Posterior vena cava (tissue), 2 donors: ENCODE measurements around the gene OTOF. TPM values are rescaled to one million over a fixed set of nuclear protein-coding genes. Genes with fewer than 3 reads are reported as not detected.

ENCODE experiments used
- DNase-seq: peaks from one replicate; pipeline ENCODE4 v3.0.0-alpha.2; 2020; ENCODE audit warnings: low spot score
- intact Hi-C, 2 donors: fragments of 100-400 bp; cut with DNase I; formaldehyde crosslinking; loops; one replicate each; pipeline versions ENCODE4 v1.14.1 to v1.14.2; 2022 to 2023
- total RNA-seq, 2 donors: library from RNA; stranded (reverse); fragmentation: NEBNext Ultra II Directional; extraction: Animal tissue kit (Norgen Biotek cat#: 25700); gene quantifications; one replicate each; pipeline ENCODE4 v1.2.1, GENCODE V29; 2021
- donor health status: DM: yes; HTN: yes; CAD: no.
- donor health status: DM: yes; HTN: yes; CAD: no.

The OTOF gene
- total RNA-seq, 2 donors from 2014 or later, result 0.29 to 0.32 TPM

DNA sequence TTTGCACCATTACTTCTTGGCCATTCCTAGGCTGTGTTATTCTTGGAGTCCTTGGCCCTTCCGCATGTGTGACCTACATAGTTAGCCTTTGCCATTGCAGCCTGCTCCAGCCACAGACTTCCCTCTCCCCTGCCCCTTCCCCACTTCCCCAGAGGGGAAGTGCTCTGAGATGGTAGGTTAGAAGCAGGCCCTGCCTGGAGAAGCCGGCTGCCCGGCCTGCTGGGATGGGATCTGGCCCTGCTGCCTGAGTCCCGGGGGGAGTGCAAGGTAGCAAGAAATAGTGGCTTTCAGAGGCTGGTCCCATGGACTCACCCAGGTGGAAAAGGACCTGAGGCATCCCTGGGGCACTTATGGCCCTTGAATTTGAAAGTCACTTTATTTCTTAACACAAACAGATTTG is 28.4 kb upstream of the OTOF start:
- DNase-seq, result no peak
- intact Hi-C loops, result loop anchor here in 1 of 2 donors (5.0 kb wide), 1 partner anchor 1871 kb away; no protein-coding TSS in a partner anchor

DNA sequence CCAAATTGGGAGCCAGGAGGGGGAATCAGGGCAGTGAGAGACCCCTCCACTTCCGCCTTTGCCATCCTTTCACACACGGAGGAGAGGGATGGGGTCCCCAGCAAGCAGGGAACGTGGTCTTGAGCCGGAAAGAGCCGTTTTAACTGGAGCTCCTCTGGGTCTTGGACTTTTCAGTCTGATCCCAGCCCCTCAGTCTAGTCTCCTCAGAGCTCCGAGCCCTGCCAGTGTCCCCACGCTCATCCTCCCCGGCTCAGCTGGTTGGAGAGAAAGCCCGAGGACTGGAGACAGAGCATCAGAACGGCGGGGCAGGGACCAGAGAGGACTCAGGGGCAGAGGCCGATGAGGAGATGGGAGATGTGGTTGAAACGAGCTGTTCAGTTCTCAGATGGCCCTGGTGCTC is 26.1 kb upstream of the OTOF start:
- DNase-seq, result no peak
- intact Hi-C loops, result no loop called here

DNA sequence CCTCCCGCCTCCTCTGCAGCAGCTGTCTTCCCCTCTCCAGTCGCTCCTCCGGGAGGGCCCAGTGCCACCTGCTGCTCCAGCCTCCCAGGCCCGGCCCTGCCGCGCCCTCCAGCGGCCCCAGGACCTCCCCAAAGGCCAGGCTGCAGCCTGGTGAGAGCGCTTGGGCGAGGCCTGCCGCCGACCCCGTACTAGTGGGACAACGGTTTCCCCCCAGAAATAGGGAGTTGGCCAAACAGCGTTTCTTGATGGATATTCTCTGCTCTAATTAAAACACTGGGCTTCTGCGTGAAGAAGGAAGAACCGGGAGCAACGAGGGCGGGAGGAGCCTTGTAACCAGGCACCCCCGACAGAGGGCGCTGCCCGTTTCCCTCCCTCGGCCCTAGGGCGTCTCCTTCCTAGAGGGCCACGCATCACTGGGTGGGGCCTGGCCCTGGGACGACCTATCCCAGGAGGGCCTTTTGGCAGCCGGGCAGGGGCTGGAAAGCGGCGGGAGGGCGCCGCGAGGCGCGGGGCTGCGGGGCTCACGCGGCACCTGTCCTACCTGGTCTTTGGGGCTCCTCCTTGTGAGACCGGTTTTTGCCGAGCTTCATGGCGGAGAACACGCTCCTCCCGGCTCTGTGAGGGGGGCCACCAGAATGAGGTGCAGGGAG is 25.4 kb upstream of the OTOF start:
- intact Hi-C loops, result no loop called here
- DNase-seq, result peak; percentile 93

DNA sequence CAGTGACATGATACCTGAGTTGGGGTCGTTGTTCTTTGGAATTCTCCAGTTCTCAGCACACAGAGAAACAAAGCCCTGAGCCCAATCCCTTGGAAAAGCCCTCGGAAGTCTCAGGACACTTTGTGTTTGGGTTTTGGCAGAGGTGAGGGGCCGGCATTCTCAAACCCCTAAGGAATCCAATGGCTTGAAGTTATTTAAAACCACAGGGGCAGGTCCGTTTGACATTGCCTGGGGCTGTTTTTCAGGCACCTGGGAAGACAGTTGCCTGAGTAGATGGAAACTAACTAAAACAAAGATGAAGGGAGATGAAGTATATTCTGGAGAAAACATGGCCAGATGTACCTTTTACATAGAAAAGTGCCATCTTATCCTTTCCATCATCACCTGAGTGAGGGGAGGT is 22.5 kb upstream of the OTOF start:
- intact Hi-C loops, result no loop called here
- no peak for DNase-seq

DNA sequence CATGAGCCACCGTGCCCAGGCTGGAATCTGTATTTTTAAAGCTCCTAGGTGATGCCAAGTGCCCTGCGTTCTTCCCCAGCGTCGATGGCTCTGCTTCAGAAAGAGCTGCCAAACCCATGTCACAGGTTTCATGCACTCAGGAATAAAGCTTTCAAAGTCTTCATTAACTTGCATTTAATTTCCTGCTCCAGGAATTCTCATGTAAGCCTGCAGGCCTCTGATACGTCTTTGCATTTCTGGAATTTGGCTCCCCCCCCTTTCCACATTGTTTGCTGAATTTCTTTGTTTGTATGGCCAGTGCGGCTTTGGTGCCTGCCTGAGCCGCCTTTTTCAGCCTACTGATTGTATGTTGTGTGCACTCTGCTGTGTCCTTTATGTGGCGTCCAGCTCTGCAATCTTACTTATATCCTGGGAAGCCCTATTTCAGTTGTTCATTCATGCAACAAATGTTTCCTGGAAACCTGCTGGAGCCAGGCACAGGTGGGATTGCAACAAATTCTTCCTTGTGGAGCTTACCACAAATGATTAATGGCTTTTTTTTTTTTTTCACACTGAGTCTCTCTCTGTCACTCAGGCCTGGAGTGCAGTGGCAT is 17.9 kb upstream of the OTOF start:
- intact Hi-C loops, result loop anchor here in 1 of 2 donors (10.0 kb wide), 1 partner anchor 1559 kb away; no protein-coding TSS in a partner anchor
- DNase-seq, result no peak

DNA sequence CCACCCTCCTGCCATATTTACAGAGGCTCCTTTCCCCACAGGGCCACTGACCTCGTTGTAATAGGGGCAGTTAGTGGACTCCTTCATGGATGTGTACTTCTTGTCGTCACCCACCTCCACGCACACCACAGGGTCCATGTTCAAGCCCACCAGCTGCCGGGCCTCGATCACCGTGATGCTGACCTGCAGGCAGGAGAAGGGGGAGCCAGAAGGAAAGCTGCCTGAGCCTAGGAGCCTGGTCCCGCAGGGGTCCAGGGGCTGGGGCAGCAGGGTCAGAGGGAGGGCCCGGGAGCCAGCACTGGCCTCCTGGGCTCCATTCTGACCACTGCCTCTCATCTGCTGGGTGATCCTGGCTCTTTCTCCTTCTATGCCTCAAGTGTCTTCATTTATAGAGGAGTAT is 17.0 kb upstream of the OTOF start:
- intact Hi-C loops, result loop anchor here in 1 of 2 donors (10.0 kb wide), 1 partner anchor 1560 kb away; no protein-coding TSS in a partner anchor
- DNase-seq, result no peak

DNA sequence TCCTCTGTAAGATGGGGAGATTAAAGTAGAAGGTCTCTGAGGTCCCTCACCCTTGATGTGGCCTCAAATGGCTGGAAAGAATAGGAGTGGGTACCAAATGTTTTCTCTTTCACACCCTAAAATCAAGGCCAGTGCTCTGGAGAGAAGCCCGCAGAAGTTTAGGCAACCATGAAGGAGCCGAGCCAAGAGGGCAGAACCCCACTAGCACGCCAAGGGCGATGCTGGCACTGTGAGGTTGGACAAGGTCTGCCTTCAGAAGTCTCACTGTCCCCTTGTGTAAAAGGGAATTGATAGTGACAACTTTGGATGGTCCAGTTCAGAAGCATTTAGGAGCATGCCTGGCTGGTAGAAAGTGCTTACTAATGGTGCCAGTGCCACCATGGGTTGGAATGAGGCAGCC is 16.3 kb upstream of the OTOF start:
- no peak for DNase-seq
- intact Hi-C loops, result loop anchor here in 1 of 2 donors (10.0 kb wide), 1 partner anchor 1561 kb away; no protein-coding TSS in a partner anchor

DNA sequence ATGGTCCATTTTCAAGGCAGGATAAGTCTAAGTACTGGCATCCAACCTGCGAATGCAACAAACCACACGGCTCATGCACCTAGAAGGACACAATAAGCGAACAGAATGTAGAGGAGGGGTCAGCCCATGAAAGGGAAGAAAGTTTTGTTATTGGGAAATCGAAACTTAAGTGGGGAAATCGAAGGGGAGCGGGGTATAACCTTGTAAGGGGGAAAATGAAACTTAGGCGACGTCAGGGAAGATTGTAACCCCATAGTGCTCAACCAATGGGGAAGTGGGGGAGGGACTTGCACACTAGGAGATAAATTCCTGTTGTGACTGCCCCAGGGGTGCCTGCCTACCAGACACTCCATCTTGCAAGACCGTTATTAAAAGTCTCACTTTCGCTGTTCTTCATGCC is 15.6 kb upstream of the OTOF start:
- intact Hi-C loops, result loop anchor here in 1 of 2 donors (10.0 kb wide), 1 partner anchor 1561 kb away; no protein-coding TSS in a partner anchor
- no peak for DNase-seq

DNA sequence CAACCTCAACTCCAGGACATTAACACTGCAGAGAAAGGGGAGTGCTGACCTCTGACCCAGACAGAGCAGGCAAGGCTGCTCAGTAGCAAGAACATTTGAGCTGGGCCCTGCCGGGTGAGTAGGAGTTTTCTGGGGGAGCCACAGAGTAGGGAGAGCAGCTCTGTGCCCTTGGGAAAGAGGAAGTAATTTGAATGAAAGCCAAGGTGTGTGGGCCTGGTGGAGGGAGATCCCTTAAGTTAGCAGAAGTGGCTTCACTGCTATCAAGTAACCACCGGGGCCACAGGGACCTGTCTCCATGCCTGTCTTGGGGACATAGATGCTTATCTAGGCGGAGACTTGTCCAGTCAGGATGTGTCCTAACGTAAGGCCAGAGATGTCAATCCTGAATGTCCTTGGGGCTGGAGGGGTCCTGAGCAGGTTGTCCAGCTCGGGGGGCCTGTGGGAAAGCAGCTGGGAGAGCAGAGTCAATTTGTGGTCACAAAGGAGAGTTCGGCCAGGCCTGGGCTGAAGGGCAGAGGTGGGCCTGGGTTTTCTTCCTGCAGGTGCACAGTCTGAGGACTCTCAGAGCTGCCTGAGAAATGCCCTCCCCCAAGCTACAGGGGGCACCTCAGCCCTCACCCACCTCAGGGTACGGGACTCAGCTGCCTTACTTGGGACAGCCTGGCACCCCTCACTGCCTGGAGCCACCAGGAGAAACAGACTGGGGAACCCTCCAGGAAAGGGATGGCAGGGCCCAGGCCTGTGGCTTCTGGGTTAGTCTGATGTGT is 15.0 kb upstream of the OTOF start:
- DNase-seq, result no peak
- intact Hi-C loops, result loop anchor here in 1 of 2 donors (10.0 kb wide), 1 partner anchor 1562 kb away; no protein-coding TSS in a partner anchor

DNA sequence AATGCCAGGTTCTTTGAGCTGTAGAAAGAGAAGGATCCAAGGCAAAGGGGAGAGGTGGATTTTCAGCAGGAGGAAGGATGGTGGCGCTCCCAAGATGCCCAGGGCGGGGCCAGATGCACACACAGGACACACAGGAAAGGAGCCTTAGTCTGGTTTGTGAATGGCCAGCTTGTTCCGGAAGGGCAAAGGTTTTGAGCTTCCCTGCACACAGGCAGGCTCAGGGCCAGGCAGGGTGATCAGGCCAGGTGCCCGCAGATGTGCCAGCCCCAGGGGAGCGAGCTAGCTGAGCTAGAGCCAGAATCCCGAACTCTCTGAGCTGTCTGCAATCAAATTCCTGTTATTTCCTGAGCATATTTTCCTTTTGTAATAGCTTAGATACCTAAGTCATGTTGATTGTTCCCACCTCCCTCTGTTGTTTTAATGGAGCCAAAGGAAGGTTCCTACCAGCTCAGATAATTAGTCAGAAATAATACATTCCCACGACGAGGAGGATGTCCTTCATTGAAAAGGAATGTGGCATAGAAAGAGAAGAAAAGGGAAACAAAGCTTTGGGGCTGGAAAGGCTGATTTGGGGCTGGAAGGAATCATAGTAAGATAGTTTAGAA is 13.7 kb upstream of the OTOF start:
- no peak for DNase-seq
- intact Hi-C loops, result loop anchor here in 1 of 2 donors (10.0 kb wide), 1 partner anchor 1563 kb away; no protein-coding TSS in a partner anchor

DNA sequence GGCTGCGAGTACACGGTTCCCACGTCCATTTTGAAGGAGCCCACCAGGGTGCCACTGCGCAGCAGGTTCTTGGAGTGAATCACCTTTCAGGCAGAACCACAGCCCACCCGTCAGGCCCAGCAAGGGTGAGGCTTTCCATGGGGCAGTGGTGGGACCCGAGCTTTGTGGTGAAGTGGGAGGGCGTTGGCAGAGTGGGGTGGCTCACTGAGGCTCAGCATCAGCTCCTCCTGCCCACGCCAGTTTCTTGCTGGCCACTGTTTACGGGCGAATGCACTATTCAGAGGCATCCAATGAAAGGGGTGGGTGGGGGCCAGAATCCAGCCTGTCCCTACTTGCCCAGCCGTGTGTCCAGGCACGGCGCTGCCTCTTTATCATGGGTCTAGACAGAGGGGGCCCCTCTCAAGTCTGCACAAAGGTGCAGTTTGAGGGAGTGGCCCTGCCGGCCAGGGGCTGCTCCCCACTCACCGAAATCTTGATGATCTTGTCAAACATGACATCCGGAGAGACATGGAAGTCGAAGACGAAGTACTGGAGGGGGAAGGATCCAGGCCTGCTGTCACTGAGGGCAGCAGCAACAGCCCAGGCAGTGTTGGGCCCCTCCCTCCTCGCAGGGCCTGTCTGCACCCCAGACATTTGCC is 11.4 kb upstream of the OTOF start:
- intact Hi-C loops, result loop anchor here in 1 of 2 donors (10.0 kb wide), 1 partner anchor 1845 kb away; no protein-coding TSS in a partner anchor
- no peak for DNase-seq

DNA sequence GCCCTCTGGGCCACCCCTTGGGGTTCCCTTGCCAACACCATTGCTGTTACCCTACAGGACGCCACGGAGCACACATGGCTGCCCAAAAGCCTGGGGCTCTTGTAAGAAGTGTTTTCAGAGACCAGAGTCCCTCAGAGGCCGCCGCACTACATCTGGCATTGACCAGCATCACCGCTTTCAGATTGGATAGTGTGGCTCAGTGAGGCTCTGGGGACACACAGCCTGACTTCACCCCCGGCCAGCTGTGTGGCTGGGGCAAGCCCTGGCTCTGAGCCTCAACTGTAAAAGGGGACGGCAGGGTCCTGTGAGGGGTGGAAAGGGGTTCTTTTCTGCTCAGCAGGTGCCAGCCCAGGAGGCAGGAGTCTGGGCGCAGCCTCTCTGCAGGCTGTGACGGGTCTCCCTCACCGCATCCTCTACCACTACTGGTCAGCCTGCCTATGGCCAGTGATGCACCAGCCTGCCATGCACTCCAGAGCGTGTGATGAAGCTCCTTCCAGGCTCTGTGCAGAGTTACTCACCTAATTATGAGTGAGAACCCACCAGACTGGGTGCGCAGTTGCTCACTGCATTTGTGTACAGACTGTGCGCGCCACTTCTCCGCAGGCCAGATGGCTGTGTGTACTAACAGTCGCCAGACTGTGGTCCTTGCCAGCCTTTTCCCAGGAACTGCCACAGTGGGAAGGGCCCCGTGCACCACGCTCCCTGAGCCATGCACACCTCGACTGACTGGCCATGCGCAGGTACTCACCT is 10.7 kb upstream of the OTOF start:
- no peak for DNase-seq
- intact Hi-C loops, result loop anchor here in 1 of 2 donors (10.0 kb wide), 1 partner anchor 1846 kb away; no protein-coding TSS in a partner anchor

DNA sequence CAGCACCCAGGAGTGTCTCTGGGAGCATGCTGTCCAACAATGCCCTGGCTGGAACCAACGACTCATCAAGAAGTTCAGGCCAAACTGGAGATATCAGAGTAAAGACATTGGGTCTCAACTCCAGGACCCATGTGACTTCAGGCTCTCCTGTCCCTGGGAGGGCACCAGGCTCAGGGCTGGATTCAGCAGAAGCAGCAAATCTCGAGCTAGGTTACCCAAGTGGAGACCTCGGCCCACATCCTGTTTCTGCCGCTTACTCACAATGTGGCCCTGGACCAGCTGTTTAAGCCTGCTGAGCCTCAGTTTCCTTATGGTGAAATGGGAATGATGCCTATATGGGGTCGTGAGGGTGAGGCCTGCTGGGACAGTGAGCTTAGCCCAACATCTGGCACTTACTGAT is 9.3 kb upstream of the OTOF start:
- intact Hi-C loops, result loop anchor here in 1 of 2 donors (10.0 kb wide), 1 partner anchor 1848 kb away; no protein-coding TSS in a partner anchor

DNA sequence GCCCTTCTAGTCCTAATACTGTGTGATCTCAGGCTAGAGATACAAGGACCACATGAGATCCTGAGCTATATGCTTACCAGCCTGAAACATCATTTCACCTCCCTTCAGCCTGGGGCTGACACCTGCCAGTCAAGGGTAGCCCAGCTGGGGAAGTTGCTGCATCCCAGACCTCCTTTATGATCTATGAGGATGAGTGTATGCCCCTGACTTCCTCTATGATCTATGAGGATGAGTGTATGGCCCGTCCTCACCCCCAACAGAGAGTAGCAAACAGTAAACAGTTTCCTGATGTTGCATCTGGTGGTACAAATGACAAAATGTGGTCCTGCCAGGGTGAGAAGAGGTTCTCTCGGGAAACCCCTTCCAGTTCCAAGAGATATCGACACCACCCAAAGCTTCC is 8.9 kb upstream of the OTOF start:
- intact Hi-C loops, result loop anchor here in 1 of 2 donors (10.0 kb wide), 1 partner anchor 1848 kb away; no protein-coding TSS in a partner anchor
- DNase-seq, result no peak

More for the DNA sequence above, 9.3 kb upstream of the OTOF start:
- DNase-seq, result no peak

DNA sequence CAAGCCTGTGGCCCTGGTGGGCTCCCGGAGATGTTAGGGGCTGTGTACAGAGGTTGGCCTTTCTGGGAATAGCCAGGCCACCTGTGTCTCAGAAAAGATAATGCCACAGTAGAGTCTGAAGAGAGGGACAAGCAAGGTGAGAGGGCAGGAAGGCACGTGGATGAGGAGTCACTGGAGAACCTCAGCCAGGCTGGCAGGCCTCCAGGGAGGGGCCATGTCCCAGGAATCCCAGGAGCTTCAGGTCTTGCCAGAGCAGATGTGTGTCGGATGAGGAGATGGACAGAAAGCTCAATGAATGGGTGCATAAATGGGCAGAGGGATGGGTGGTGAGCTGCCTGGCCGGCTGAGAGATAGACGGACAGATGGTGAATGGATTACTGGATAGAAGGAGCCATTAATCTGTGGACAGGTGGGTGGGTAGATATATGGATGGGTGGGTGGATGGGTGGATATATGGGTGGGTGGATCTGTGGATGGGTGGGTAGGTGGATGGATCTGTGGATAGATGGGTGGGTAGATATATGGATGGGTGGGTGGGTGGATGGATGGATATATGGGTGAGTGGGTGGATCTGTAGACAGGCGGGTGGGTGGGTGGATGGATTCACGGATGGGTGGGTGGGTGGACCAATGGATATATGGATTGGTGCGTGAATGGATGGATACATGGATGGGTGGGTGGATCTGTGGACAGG is 7.9 kb upstream of the OTOF start:
- DNase-seq, result no peak
- intact Hi-C loops, result loop anchor here in 1 of 2 donors (10.0 kb wide), 1 partner anchor 1849 kb away; no protein-coding TSS in a partner anchor

DNA sequence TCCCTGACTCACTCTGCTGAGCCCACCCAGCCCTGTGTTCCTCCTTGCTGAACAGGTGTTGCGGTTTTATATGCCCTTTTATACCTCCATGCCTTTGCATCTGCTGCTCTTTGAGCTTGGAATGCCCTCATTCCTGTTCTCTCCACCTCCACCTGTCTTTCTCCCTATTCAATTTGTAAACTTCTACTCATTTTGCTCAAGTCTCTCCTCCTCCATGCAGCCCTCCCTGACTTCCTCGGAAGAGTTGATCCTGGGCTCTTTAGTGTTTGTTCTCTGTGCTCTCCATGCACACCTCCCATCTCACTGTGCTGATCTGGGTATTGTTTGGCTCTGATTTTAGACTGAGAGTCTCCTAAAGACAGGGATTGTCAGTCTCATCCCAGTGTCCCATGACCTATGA is 7.2 kb upstream of the OTOF start:
- DNase-seq, result no peak

DNA sequence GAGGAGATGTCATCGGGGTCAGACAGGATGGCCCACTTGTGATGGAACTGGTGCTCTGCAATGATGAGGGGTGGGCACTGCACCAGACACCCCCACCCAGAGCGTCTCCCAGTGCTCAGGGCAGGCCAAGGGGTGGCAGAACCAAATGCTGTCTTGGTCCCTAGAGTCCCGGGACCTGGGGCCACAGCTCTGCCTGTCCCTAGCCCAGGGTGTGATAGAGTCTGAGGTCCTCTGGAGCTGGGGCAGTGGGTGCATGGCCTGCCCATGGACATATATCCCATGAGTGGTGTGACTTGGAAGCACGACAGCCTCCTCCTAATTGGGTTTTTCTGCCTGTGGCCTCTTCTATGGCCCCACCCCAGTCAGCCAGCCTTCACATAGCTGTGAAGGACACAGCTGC is 6.7 kb upstream of the OTOF start:
- DNase-seq, result no peak
- intact Hi-C loops, result loop anchor here in 1 of 2 donors (10.0 kb wide), 1 partner anchor 1850 kb away; no protein-coding TSS in a partner anchor

More for the DNA sequence above, 7.2 kb upstream of the OTOF start:
- intact Hi-C loops, result loop anchor here in 1 of 2 donors (10.0 kb wide), 1 partner anchor 1850 kb away; no protein-coding TSS in a partner anchor
